Left lung (tissue), 10 donors: ENCODE measurements around the gene ASXL3. TPM values are rescaled to one million over a fixed set of nuclear protein-coding genes. Genes with fewer than 3 reads are reported as not detected.

Experiments
- ATAC-seq: fragments of 200-7000 bp; cut with Tn5 transposase; one replicate; pipeline ENCODE4 v1.9.1; 2020; ENCODE audit warnings: moderate library complexity
- DNase-seq, 4 donors: peaks; one replicate each; pipeline ENCODE4 v3.0.0-alpha.2; 2013 to 2020
- H3K27ac ChIP-seq, 2 donors: fragments of 200-600 bp; sonication (generic) in 1 of 2; one replicate each; pipeline versions ENCODE4 v1.5.0 to v1.8.0; 2020 to 2021
- H3K27me3 ChIP-seq, 2 donors: fragments of 200-600 bp; sonication (generic) in 1 of 2; one replicate each; pipeline versions ENCODE4 v1.5.0 to v1.8.0; 2020 to 2021
- H3K36me3 ChIP-seq, 2 donors: fragments of 200-600 bp; sonication (generic) in 1 of 2; one replicate each; pipeline versions ENCODE4 v1.5.0 to v1.8.0; 2020 to 2021
- H3K4me1 ChIP-seq, 2 donors: fragments of 200-600 bp; one replicate each; pipeline ENCODE4 v1.8.0; 2021
- H3K4me3 ChIP-seq, 2 donors: fragments of 200-600 bp; sonication (generic) in 1 of 2; one replicate each; pipeline versions ENCODE4 v1.5.0 to v1.8.0; 2020 to 2021; ENCODE audit warnings: mild to moderate bottlenecking in 1 of 2
- H3K9me3 ChIP-seq, 2 donors: fragments of 200-600 bp; sonication (generic) in 1 of 2; one replicate each; pipeline versions ENCODE4 v1.5.0 to v1.8.0; 2020 to 2021
- CTCF ChIP-seq, 2 donors: fragments of 200-600 bp; sonication (generic) in 1 of 2; IDR thresholded peaks; one replicate each; pipeline versions ENCODE4 v1.5.0 to v1.8.0; 2021; ENCODE audit warnings: antibody characterized with exemption in 2 of 2
- intact Hi-C, 2 donors: fragments of 100-400 bp; cut with DNase I; formaldehyde crosslinking; loops; one replicate each; pipeline versions ENCODE4 v1.11.2 to v1.14.2; 2022
- polyA plus RNA-seq, 6 donors: library from polyadenylated mRNA; unstranded; fragments of 120-200 nt; gene quantifications; one replicate each; pipeline ENCODE4 v1.2.1, GENCODE V29; 2013; ENCODE audit not compliant: insufficient read length in 6 of 6
- total RNA-seq, 2 donors: library from RNA; stranded (reverse); fragmentation: NEBNext Ultra II Directional; extraction: Animal tissue kit (Norgen Biotek cat#: 25700); gene quantifications; one replicate each; pipeline ENCODE4 v1.2.1, GENCODE V29; 2021
- donor health status: DM: no; HTN: yes; CAD: no.
- donor health status: DM: no; HTN: no; CAD: no.

ASXL3 gene
- total and polyA plus RNA-seq, 8 donors, result 1.5 to 12.9 (median 11.1) TPM

DNA sequence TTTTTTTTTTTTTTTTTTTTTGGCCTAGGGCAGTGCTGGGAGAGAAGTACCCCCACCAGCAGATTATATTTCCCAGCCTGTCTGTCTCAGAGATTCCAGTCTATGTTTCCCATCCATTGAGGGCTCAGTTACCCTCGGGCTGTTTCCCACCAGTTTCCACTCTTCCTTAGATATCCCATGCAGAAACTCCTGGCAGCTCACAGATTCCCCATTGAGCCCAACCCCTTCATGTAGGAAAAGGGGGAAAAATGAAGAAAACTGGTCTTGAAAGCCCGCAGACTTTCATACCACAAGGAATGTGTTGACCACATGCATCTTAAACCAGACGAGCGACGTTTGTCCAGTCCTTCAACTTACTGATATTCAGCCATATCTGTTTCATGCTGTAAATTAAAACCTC, 15.2 kb downstream of the ASXL3 start:
- no peaks in the 10 kb centered on the region for H3K4me1 ChIP-seq
- no peak for DNase-seq
- no peak for ATAC-seq
- no peak overlapping the region for H3K27ac ChIP-seq
- H3K27me3 ChIP-seq, result no peaks in the 10 kb centered on the region
- H3K36me3 ChIP-seq, result no peaks in the 10 kb centered on the region
- H3K4me3 ChIP-seq, result no peak overlapping the region
- intact Hi-C loops, result no loop called here
- no peaks in the 10 kb centered on the region for H3K9me3 ChIP-seq
- TF ChIP-seq CTCF (IDR thresholded peaks at IDR 0.05), result no peak

GRCh38 chr18:33594799-33595198, 16.8 kb downstream of the ASXL3 start:
- no peak for TF ChIP-seq CTCF (IDR thresholded peaks at IDR 0.05)
- Histone ChIP-seq H3K4me3 (no peak overlapping the region), H3K36me3 (no peaks in the 10 kb centered on the region), H3K27me3 (no peaks in the 10 kb centered on the region), H3K27ac (no peak overlapping the region), H3K9me3 (no peaks in the 10 kb centered on the region), H3K4me1 (no peaks in the 10 kb centered on the region)
- no peak for ATAC-seq
- intact Hi-C loops, result no loop called here
- DNase-seq, result no peak

DNA sequence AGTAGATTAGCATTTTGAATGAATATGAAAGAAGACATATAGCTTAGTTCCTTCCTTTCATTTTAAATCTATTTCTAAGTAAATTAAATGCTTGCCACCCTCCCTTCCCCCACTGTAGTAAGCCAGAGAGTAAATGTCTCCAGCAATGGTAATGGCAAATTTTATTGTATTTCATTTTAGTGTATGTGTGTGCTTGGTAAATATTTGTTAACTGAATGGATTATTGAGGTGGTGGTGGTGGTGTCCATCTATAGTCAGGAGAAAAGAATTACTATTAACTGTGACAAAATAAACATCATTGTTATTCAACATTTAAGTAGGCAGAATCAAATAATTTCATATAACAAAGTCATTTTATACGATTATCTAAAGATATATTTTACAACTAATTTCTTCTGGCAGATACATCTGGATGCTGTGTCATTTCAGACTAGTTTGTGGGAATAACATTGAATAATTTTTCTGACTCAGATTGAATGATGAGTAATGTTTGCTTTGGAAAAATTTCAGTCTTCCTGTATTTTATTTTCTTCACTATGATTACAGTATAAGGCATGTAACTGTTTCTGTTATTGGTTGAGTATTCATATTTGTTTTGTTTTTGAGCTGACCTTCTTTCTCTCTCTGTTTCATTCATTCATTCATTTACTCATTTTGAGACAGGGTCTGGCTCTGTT, 18.3 kb downstream of the ASXL3 start:
- no peaks in the 10 kb centered on the region for H3K36me3 ChIP-seq
- ATAC-seq (no peak), DNase-seq (no peak)
- H3K27ac ChIP-seq, result no peak overlapping the region
- no peaks in the 10 kb centered on the region for H3K27me3 ChIP-seq
- H3K4me1 ChIP-seq, result no peaks in the 10 kb centered on the region
- intact Hi-C loops, result no loop called here
- H3K4me3 ChIP-seq, result no peak overlapping the region
- no peaks in the 10 kb centered on the region for H3K9me3 ChIP-seq
- no peak for TF ChIP-seq CTCF (IDR thresholded peaks at IDR 0.05)

- H3K27me3 ChIP-seq, result no peaks in the 10 kb centered on the region
- no peaks in the 10 kb centered on the region for H3K36me3 ChIP-seq
- no peak for ATAC-seq
- no peak for DNase-seq
- no peak overlapping the region for H3K4me3 ChIP-seq
- intact Hi-C loops, result no loop called here
- no peaks in the 10 kb centered on the region for H3K9me3 ChIP-seq
- no peaks in the 10 kb centered on the region for H3K4me1 ChIP-seq
- no peak for TF ChIP-seq CTCF (IDR thresholded peaks at IDR 0.05)
- H3K27ac ChIP-seq, result no peak overlapping the region
These were observed 22.8 kb downstream of the ASXL3 start for GRCh38 chr18:33600846-33601245.

DNA sequence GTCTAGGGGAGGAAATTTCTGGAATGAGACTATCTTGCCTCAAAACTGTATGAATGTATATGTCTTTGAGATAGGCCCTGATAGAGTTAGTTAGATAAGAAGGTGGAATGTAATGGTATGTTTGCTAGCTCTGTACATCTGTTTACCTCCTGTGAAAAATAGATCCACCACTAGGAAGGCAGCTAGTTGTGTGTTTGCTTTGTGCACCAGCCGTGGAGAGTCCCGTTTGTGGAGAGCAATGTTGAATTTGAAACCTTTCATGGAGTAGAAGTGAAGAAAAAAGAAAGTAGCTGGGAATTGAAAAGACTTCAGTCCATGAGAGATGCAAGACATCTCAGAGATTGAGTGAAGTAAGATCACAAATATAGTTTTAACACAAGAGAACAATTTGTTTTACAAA, 25.4 kb downstream of the ASXL3 start:
- intact Hi-C loops, result no loop called here
- Histone ChIP-seq H3K4me1 (no peaks in the 10 kb centered on the region), H3K27ac (no peak overlapping the region), H3K27me3 (no peaks in the 10 kb centered on the region), H3K9me3 (no peaks in the 10 kb centered on the region), H3K4me3 (no peak overlapping the region), H3K36me3 (no peaks in the 10 kb centered on the region)
- no peak for TF ChIP-seq CTCF (IDR thresholded peaks at IDR 0.05)
- ATAC-seq, result no peak
- no peak for DNase-seq
